HG03045 (cell line): Measurements from ENCODE around the gene ZC3H12D.
"Not testable (repeated sequence)": the region's sequence is repeated elsewhere in the genome, so short reads cannot be mapped to it uniquely, and the experiment has no call there.

Experiments used
- ATAC-seq: cut with Tn5 transposase; IDR thresholded peaks from one replicate; pipeline ENCODE4 v1.9.1; 2021; ENCODE audit warnings: mild to moderate bottlenecking, moderate library complexity; ENCODE audit not compliant: unreplicated experiment

ZC3H12D gene

DNA sequence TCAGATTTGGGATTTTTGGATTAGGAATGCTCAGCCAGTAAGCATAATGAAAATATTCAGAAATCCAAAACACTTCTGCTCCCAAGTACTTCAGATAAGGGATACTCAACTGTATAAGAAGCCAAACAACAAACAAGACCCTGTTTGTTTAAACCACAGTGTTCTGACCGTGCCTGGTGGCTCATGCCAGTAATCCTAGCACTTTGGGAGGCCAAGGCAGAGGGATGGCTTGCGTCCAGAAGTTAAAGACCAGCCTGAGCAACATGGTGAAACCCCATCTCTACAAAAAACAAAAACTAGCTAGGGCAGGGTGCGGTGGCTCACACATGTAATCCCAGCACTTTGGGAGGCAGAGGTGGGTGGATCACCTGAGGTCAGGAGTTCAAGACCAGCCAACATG is 24.6 kb downstream of the ZC3H12D start:
- not testable (repeated sequence) for ATAC-seq

DNA sequence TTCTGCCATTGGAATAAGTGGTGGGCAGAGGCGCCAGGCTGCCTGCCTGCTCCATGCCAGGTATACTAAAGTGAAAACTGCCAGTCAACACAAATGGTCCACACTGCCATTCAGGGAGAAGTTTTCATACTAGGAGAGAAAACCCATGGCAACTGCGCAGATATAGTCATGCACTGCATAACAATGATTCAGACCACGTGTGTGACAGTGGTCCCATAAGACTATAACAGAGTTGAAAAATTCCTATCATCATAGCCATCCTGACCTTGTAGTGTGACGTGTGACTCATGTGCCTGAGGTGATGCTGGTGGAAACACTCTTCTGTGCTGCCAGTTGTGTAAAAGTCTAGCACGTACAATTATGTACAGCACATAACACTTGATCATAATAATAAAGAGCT is 25.1 kb downstream of the ZC3H12D start:
- ATAC-seq = no peak

DNA sequence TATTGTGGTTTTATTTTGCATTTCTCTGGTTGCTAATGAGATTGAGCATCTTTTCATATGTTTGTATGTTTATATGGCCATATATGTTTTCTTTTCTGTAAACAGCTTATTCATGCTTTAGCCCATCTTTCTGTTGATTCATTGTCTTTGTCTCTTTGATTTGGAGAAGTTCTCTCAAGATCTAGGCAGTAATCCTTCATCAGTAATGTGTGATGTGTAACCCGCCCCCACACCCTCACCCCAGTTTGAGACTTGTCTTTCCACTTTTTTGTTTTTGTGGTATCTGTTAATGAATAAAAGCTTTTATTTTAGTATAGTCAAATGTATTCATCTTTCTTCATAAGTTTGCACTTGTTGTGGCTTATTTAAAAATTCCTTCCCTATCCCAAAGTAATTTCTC is 26.0 kb downstream of the ZC3H12D start:
- no peak for ATAC-seq

DNA sequence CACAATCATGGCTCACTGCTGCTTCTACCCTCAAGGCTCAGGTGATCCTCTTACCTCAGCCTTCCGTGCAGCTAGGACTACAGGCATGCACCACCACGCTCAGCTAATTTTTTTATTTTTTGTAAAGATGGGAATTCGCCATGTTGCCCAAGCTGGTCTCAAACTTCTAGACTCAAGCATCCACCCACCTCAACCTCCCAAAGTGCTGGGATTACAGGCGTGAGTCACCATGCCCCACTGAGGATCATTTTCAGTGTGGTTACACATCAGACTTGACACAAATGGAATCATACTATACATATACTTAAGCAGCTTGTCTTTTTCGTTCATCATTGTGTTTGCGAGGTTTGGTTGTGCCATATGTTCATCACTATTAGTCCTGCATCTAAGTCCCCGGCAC is 26.6 kb downstream of the ZC3H12D start:
- no peak for ATAC-seq

DNA sequence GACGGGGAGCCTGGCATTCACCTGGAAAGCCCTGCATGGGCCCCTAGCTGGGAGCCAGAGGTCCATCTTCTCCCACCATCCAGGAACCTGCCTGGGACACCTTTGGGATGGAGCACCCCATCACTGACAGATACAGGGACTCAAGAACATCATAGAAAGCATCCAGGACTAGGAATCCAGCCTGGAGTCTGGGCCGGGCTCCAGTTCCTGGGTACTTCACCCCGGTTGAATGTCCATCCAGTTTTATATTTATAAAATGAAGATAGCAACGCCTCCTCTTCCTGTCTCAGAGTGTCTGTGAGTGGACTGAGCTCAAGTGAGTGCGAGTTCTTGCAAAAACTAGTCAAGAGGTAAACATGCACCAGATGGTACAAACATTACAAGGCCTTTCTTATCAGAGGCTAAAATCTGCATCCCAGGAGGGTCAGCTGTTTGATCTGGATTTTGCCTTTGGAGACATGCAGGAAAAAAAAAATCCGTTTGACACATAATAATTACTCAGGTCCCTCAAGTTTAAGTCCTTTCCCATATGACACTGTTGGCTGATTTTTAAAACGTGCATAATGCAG is 27.4 kb downstream of the ZC3H12D start:
- no peak for ATAC-seq

DNA sequence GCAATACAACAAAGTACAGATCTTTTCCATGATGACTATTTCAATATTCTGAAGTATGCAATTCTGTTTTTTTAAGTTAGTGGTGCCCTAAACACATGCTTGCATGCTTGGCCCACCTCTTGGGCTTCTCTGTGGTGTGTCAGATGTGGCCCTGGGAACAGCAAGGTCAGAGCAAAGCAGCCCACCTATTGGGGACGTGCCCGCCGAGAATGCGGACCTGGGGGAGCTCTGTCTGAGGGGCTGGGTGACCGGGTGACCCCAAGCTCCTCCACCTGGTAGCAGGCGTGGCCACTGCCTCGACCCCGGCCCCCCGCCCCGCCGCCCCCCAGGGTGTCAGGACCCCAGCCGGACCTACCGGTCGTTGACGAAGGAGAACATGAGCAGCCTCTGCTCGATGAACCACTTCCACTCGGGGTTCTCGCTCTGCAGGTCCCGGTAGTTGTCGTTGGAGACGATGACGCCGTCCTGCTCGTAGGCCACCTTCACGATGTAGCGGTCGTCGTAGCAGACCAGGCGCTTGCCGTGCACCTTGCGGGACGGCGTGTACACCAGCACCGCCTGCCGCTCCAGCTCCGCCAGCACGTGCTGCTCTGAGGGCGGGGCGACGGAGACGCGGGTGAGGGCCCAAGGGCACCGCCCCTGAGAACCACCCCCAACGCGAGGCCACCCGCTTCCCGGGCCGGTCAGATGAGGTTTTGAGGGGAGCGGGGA is 28.3 kb downstream of the ZC3H12D start:
- ATAC-seq = no peak

DNA sequence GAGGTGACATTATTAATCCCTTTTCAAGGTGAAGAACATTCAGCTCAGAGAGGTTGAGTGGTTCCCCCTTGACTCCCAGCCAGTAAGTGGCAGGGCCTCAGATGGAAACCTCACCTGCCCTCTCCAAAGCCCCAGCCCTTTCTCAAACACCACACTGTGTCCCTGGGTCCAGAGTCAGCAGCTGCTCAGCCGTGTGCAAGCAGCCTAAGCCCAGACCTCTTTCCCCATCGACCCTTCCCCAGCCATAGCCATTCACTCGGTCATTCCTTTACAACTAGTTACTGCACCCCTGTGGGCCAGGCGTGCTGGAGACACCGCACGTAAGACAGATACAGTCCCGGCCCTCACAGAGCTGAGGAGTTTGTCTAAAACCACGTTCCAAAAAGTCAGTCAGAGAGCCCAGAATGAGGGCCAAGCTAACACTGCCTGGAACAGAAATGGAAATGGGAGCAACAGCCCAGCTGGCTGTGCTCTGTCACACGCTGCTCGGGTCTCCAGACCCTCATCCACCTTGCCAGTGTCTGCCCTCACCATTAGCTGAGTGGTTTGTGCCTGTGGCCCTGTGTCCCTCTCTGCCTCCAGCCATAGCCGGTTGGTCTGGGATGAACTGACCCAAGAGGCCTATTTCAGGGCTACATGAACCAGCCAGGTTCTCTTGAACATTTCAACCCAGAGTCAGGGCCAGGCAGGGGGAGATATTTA is 29.6 kb downstream of the ZC3H12D start:
- ATAC-seq = no peak

DNA sequence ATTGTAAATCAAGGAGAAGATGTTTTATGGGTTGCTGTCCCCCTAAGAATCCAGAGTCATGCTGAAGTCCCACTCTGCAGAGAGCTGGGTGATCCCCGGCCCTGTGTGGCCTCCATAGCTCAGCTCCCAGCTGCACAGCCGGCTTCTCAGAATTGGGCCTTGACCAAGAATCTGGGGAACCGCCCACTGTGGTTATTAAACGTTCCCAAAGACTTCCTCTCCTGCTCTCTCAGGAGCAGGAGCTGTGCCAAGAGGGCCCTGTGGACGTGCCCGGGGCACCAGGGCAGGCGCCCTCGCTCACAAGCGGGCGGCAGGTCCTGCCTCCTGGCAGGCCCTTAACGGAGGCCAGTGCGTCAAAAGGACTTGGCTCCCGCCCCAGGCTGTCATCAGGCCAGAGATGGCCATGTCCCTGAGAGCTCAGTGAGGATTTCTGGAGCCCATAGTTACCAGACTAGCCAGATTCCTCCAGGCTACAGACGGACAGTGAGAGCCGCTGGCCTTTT is 30.4 kb downstream of the ZC3H12D start:
- ATAC-seq = no peak

DNA sequence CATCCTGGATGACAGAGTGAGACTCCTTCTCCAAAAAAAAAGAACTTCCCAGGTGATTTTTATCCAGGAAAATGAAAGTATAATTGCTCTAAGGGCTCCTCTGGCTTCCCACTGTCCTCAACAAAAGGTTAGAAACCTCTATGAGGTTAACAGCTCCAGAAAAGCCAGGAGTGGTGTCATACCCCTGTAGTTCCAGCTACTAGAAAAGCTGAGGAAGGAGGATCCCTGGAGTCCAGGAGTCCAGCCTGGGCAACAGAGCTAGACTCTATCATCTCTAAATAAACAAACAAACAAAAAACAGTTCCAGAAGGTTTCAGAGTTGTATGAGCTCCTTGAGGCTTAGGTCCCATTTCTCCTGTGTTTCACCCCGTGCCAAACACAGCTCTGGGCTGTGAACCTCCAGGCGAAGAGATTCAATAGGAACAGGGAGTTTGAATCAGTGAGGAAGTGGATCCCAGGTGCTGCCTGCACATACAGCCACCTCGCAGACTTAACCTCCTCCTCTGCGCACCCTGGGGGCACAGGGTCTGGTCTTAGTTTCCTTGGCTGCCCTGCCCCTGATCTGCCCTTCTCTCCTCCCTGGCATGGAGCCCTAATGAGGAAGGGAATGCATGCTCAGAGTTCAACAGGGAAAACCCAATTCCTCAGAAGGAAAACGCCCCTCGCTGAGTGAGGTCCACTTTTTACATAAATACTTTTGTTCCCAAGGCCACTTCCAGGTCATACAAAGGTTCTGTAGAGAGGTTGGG is 31.0 kb downstream of the ZC3H12D start:
- ATAC-seq = no peak

DNA sequence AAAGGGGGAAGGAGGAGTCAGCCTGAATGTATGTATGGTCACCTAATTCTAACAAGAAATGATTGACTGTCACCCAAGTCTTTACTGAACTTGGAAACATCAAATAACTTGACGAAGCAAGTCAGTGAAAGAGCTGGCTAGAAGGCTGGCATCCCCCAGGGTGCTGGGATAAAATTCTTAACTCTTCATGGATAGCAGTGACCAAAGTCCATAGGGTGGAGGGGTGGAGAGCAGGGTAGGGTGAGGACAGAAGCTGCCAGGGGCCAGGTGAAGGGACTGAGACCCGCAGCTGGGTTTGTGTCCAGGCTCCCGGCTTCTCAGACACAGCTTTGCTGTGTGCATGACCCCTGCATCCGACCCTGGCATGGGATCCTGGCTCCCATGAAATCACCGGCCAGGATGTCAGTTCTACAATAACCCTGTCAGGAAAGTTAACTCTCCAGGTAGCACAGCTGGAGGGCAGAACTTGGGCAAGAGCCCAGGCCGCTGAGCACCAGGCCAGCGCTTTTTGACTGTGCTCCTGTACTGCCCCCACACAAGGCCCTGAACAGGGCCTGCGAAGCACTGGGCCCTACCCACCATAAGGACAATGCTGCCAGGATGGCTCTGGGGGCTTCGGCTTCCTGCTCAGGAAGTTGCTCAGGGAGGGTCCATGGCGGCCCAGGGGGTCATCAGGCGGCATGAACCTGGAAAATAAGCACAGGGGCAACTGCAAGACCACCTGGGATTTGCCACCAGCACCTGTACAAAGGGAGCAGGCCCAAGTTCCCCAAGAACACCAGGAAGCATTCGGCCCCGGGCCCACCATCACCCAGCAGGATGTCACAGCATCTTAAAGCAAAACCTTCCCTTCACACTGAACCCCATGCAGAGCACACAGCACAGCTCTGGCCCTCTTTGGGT is 32.5 kb downstream of the ZC3H12D start:
- no peak for ATAC-seq

DNA sequence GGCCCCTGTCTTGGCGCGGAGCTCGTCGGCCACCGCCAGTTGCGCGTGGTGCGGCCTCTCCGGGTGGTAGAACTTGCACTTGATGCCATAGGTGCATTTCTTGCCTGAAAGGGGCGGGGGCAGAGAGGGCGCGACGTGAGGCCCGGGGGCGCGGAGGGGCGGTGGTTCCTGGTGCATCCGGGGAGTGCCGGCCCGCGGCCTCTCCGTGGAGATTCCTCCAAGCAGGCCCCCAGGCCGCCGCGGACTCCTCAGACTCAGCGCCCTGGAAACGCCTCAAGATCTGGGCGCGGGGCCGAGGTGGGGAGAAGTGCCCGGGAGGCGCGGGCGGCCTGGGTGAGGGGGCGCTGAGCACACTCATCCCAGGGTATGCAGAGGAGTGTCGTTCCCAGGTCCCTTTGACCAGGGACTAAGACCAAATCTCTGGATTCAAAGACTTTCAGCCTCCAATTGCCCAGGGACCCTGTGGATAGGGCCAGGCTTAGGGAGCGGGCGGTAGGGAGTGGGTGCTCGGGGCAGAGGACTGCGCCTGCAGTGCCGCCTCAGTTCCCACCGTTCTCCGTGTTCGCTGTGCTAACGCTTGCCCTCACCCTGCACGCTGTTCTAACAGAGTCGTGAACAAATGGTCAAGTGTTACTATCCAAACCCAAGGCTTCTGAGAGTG is 33.3 kb downstream of the ZC3H12D start:
- no peak for ATAC-seq

DNA sequence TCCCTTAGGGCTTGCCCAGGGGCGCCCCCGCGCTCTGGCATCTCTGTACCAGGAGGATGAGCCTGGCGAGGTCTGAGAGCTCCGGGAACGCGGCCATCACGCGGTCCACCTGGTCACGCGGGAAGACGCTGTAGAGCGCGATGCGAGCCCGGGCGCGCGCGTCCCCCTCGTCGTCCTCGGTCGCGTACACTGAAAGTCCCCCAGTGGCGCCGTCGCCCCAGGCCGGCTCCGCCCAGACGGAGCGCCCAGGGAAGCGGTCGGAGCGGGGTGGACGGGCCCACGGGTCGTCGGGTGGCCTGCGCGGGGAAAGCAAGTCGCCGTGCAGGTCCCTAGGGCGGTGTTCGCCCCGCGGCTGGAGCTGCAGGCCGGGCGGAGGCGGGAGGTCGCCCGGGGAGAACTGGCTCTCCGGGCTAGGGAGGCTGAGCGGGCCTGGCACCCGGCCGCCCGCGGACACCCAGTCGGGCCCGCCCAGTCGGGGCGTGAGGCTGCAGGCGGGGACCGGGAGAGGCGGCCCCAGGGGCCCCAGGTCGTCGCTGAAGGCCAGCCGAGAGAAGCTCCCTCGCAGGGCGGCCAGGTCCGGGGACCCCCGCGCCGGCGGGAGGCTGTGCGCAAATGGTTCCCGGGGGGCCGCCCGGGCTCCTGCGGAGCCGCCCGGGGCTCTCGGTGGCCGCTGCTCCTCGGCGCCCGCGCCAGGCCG is 34.0 kb downstream of the ZC3H12D start:
- no peak for ATAC-seq

DNA sequence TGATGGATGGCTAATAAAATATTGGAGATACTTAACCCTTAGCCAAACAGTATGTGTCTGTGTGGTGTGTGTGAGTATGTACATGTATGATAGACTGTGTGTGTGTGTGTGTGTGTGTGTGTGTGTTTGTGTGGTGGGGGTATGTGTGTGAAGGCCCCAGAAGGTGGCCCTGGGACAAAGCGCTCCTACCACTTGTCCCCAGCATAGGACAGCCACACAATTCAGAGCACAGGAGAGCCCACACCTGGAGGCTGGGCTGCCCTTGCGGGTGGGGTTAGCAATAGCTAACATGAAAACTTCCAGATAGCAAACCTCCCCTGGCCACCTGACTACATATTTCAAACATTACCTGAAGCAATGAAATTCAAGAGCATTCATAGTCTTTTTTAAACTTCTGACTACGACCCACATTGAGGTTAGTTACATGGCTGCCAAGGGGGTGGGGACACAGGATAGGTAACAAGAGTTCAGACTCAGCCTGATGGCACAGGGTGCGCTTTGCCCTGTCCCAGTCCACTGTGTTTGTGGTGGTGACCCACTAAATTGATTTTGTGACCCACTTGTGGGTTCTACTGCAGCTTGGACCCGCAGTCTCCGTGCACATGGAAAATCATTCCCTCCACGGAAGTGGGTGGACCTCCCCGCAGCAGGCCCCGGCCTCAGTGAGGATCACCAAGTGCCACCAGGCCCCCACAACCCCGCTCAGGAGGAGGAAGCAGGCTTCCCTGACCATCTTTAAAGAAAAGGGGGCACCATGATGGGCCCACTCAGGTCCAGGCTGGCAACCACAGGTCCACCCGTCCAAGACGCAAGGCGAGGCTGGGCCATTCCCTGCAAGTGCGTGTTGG is 34.8 kb downstream of the ZC3H12D start:
- no peak for ATAC-seq

DNA sequence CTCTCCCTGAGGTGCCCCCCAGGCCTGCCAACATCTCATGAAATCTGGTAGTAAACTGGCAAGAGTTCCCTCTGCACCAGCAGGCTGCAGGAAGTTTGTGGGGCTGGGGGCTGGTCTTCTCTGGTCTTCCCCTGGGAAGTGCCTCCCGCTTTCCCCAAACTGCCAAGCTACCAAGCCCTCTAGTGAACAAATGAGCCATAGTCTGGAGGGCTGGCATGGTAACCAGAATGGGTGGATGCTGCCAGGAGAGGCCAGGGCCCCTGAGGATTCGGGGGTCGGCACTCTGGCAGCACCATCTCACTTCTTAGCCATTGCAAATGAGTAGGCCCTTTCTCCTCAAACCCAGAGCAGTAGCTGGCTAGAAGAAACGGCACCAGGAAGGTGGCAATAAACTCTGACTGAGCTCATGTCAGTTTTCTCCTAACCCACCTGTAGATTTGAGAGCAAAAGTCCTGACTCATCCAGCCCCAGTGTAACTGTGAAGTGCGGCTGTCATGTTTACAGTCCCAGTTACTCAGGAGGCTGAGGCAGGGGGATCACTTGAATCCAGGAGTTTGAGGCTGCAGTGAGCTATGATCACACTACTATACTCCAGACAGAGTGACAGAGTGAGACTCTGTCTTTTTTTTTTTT is 35.9 kb downstream of the ZC3H12D start:
- no peak for ATAC-seq

DNA sequence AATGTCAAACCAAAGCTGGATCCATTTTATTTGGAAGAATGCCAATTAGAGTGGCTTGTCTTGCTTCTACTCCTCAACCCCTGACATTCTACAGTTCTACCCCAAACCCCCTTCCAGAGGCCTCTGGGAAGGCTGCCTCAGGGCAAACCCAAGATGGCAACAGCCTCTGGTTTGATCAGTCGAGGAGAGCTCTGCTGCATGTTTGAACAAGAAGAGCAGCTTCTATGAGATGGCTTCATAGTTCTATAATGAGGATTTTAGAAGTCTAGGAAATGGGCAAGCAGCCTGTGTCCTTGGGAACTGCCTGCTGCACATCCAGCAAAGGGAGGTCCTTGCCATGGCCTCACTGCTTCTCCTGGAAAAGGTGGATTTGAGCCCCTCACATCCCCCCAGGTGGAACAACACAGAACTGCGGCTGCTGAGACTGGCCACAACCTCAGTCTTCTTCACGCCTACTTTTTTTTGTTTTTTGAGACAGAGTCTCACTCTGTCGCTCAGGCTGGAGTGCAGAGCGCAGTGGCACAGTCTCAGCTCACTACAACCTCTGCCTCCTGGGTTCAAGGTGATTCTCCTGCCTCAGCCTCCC is 37.9 kb downstream of the ZC3H12D start:
- ATAC-seq = no peak

DNA sequence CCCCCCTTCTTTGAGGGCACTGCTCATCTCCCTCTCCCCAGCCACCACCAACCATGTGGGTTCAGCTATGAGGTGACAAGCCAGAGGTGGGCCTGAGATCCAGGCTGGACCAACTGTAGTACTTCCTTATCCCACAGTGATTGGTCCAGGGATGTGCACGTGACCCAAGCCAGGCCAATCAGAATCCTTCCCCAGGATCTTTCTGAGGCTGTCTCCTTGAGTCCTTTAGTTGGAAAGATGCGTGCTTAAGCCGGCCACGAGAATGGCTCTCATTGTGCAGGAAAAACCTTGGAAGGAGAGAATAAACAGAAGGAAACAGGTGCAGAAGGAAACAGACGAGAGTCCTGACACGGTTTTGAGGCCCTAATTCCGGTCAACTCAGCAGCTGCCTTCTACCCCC is 39.2 kb downstream of the ZC3H12D start:
- no peak for ATAC-seq

DNA sequence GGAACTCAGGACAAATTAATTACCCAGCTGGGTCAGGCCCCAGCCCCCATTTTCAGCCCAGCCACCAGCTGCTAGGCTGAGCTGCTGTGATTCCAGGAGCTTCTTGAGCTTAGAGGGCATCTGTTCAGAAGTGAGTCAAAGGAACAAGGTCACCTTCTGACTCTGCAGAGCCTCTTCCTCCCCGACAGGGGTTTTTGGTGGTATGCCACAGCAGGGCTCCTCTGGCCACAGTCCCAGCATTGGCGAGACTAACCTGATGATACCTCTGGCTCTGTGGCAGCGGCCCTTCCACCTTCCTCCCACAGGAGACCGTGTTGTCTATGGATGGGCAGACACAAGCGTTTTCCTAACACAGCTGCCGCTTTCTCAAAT is 39.7 kb downstream of the ZC3H12D start:
- no peak for ATAC-seq
